NCI-H1092 treated with DMSO at 0.1 percent for 48 hours (cell line): ENCODE measurements around the gene ATP6V1E1.
A peak's percentile ranks its signal among the peaks of the same experiment; 100 is the strongest.
"Not testable (repeated sequence)": the region's sequence is repeated elsewhere in the genome, so short reads cannot be mapped to it uniquely, and the experiment has no call there.

Experiments
- DNase-seq: peaks from one replicate; lab custom pipeline; 2025; lab: John Stamatoyannopoulos, UW

ATP6V1E1 gene

DNA sequence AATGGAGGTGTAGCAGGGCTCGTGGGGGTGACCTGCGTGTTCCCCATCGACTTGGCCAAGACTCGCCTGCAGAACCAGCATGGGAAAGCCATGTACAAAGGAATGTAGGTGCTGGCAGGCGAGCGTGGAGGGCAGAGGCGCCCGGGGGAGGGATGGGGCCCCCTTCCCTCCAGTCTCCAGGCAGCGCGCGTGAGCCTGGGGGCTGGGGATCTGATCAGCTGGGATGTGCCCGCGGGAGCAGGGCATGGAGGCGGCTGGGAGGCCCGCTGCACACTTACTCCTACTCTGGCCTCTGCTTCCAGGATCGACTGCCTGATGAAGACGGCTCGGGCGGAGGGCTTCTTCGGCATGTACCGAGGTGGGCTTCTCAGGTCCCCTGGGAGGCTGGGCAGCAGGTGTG lies 47.5 kb downstream of the ATP6V1E1 start:
- no peak for DNase-seq

DNA sequence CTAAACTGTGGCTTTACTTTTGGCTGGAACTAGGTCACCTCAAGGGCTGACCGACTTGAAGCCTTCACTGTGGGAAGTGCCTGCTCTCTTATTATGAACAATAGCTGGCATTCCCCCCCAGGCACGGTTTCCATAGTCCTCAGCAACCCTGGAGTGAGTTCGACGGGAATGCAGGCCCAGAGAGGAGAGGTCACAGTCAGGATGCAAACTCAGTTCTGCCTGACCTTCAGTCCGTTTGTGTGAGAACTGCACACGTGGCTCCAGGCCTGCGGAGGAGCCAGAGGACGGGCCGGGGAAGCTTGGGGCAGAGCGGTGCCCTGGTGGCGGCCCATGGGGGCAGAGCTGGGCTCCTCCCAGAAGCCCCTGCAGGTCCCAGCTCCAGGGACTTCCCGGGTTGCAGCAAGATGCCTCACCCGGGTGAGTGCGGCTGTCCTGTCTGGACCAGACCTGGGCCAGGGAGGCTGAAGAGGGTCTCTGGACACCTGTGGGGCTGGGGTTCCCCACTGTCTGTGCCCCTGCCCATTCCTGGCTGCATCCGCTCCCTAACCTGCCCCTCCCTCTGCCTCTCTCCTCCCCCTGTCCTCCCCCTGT lies 48.0 kb downstream of the ATP6V1E1 start:
- no peak for DNase-seq

DNA sequence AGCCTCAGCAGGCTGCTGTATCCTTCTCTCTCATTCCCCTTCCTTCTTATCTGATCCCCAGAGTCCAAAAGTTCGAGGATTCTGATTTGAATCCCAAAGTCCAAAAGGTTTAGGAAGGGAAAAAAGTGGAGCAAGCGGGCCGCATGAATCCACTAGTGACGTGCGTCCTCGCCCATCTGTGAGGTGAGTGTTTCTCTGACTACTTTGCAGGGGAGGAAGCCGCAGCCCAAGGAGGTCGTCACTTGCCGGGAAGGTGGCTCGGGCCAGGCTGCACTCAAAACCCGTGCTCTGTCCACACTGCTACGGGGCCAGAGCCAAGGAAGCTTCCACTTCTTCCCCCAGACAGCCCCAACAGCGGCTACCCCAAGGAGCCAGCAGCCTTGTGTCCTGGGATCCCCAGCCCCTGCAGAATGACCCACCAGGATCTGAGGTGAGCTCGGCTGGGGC lies 49.0 kb downstream of the ATP6V1E1 start:
- no peak for DNase-seq

DNA sequence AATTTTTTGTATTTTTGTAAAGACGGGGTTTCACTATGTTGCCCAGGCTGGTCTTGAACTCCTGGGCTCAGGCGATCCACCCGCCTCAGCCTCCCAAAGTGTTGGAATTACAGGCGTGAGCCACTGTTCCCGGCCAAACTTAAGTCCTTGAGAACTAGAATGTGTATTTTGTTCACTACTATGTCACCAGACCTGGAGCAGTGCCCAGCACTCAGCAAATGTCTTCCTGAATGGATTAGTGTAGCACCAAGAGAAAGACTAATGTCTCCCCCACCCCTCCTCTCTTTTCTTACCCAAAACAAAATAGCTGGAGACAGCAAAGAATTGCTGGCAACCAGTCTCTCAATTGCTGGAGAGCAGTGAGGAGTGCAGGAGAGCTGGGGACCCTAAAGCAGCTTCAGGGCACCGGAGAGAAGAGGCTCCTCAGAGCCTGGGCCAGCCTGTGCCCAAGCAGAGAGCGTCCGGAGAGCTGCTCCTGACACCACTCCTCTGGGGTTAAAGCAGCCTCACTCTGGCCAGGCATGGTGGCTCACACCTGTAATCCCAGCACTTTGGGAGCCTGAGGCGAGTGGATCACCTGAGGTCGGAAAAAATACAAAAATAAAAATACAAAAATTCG lies 50.3 kb downstream of the ATP6V1E1 start:
- no peak for DNase-seq

DNA sequence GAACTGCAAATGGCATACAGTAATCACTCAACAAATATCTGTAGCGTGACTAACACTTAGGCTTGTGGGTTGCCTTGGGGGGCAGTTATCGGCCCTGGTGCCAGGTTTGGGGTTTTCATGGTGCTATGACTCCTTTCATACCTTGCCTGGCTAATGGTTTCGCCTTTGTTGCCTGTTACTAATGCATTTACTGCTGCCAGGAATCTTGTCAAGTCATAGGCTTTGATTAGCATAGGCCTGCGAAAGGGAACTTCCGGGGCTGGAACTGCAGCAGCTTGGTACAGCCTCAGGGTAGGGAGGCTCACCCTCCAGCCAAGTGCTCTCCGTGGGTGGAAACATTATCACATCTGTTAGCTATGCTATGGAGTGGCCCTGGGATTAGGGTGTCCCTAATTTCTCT lies 52.1 kb downstream of the ATP6V1E1 start:
- no peak for DNase-seq

DNA sequence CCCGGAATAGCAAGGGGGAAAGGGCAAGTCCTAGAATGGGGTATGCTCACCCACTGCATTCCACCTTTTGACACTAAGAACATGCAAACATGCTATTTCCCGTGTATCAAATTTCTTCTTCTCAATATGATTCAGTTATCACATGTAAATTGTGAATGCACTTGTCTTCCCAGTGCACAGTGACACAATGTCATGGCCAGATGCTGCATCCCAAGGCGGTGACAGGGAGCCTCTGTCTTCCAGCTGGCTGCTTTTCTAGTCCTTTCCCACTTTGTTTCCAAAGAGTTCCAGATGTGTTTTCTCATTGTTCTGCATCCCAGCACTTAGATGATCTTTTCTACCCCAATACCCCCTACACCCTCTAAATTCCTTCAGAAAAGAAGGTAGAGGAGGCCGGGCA lies 52.9 kb downstream of the ATP6V1E1 start:
- no peak for DNase-seq

DNA sequence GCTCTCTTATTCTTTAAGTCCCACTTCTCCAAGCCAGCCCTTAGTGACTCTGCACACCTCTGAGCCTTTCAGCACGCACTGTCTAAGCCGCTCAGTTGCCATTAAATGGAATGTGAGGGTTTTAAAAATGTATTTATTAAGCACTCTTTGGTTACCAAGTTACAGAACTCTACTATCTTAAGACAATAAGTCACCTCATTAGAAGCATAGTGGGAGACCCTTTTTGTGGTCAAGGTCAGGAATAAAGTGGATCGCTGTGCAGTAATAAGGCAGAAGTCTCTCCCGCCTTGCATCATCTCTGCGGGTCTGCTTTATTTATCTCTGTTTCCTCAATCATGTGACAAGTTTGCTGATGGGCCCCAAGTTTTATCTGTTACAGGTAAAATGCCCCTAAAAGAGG lies 53.4 kb downstream of the ATP6V1E1 start:
- DNase-seq: no peak

DNA sequence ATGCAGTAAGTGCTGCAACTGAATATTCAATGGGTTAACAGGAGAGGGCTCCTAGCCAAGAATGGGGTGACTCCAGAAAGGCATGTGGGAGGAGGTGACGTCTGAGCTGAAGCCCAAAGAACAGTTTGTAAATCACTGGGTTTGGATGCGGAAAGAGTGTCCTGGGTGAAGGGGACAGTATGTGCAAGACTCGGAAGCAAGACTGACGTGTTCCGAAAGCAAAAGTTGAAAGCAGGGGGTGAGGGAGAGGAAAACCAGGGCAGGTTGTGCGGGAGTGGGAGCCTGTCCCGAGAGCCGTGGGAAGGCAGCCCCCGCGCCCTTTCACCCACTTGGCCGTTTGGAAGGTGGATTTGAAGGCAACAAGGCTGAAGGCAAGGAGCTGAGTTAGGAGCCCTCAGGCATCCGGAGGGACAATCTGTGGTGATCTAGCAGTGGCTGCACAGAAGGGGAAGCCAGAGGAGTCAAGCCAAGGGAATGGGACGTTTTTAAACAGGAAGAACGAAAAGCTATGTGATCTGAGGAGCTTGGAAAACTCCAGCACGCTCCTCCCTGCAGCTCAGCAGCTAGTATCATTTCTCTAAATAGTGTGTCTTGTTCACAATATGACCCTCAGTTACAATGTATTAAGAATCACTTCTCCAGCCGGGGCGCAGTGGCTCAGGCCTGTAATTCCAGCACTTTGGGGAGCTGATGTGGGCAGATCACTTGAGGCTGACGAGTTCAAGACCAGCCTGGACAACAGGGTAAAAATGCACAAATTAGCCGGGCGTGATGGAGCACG lies 57.5 kb downstream of the ATP6V1E1 start:
- DNase-seq: no peak

DNA sequence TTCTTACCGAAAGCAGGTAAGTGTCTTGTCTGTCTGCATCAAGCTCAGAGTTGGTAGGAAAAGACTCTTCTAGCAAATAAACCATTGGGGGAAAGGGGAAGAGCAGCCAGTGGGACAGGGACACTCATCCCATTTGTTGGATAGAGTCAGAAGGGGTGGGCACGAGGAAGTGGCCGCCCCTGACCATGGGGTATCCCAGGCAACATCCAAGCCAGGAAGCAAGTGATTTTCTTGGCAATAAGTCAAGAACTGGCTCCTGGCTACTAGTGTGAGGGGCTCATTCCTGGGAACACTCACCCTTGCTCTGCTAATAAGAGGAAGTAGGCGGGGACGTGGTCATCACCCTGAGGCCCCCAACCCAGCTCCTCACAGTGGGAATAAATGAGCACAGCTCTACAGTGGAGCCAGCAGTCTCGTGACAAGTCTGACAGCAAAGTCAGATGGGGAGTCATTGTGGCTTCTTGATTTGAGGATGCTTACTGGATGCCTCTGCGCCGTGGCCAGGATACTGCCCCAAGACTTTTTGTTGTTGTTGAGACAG lies 58.5 kb downstream of the ATP6V1E1 start:
- peak; percentile 35 for DNase-seq

DNA sequence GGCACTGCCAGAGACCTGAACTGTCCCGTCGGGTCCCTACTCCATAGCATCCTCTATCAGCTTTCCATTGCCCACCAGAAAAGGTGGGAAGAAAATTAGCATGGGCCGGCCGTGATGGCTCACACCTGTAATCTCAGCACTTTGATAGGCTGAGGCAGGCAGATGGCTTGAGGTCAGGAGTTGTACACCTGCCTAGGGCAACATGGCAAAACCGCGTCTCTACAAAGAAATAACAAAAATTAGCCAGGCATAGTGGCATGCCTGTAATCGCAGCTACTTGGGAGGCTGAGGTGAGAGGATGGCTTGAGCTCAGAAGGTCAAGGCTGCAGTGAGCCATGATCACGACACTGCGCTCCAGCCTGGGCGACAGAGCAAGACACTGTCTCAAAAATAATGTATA lies 61.8 kb downstream of the ATP6V1E1 start:
- no peak for DNase-seq

DNA sequence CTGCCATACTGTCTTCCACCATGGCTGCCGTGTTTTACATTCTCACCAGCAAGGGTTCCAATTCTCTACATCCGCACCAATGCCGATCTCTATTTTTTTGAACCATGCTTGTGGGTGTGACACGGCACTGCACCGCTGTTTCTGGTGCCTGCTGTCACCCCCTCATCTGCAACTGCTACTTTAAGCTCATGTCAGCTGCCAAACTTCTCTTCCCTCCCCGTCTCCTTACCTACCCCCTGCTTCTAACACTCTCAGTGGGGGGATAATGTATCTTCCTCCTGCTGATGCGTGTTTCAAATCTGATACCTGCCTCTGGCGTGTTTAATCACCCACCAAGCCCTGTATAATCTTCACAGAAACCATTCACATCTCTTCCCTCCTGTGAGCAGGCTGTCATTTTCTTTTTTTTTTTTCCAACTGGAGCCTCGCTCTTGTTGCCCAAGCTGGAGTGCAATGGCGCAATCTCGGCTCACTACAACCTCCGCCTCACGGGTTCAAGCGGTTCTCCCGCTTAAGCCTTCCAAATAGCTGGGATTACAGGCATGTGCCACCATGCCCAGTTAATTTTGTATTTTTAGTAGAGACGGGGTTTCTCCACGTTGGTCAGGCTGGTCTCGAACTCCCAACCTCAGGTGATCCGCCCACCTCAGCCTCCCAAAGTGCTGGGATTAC lies 62.4 kb downstream of the ATP6V1E1 start:
- DNase-seq: not testable (repeated sequence)

DNA sequence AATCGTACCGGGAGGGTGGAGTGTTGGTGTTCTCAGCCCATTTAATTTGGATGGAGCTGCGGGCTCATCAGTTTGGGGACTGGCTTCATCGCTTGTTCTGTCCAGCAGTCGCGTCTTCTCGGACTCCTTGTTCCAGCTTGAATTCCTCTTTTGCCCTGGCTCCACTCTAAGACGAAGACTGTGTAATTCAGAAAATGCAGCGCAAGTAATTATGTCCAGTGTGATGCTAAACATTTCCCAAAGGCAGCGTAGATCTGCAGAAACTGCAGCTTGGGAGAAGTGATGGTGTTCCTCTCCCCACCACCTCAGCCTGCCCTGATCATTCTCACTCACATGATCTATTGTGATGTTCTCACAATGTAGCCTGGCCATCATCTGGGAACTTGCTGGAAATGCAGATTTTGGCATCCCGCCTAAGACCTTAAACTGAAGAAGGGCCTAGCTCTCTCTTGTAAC lies 64.6 kb downstream of the ATP6V1E1 start:
- no peak for DNase-seq

DNA sequence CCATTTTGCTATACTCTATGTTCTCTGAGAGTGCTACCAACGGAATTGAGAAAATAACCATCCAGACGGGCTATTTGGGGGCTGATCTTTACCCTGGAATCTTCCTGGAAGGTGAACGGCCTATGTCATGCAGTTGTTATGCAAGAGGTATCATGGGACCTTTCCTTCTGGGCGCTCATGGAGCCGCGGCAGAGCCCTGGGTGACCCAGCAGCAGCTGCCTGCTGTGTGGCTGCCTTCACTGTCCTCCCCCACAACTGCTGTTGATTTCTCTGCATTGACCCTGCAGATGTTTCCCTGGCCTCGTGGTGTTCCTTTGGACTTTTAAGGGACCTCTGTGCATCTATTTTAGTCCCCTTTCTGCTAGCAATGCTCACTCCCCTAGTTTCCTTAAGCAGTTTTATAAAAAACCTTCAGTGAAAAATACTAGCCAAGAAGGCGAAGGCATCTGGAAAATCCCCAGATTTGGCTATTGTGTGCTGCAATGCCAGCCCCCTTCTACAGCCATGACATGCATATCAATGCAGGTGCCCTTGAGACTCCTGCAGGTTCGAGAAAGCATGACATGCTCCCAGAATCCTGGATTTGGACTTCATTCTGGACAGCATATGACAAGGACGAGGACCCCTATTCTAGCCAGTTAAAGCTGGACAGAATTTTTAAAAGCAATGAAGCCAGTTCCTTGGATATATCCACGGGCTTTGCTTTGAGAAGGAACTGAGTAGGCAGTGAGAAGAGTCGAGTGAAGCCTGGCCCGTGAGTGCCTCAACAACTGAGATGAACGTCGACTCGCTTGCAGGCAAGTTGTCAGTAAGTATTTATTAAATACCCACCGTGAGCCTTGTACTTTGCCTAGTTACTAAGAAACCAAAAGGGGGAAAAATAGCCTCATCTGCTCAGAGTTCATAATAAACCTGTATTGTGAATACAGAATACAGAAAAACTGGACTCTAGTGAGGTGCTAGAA lies 65.4 kb downstream of the ATP6V1E1 start, which contains the start of gene SLC25A18:
SLC25A18 (plus strand) TSS at position 593 of the 965 bp plus-strand sequence. CDS start 16,447 bp downstream, outside the sequence.
- DNase-seq: no peak

DNA sequence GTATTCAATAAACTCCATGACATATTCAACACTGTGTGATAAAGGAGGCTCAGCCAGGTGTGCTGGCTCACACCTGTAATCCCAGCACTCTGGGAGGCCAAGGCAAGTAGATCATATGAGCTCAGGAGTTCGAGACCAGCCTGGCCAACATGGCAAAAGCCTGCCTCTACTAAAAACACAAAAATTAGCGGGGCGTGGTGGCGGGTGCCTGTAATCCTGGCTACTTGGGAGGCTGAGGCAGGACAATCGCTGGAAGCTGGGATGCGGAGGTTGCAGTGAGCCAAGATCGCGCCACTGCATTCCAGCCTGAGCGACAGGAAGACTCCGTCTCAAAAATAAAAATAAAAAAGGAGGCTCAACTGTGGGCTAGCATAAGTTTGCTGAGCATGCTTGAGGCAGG lies 69.4 kb downstream of the ATP6V1E1 start:
- DNase-seq: no peak

DNA sequence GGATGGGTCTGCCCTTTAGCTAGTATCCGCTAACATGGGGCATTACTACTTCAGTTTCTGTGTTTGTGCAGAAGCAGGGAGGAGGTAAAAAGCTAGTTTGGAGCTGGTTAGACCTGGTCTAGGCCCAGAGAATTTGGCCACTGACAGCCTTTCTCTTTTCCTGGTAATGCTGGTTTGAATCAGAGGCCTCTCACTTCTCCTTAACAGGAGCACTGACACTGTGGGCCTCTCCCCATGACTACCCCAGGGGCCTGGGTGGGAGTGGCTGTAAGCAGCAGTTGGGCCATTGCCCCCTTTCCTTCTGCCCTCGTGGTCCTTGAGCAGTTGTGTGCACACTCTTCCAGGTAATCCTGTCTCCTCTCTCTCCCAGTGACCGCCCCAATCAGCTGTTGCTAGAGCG lies 73.7 kb downstream of the ATP6V1E1 start:
- DNase-seq: no peak

DNA sequence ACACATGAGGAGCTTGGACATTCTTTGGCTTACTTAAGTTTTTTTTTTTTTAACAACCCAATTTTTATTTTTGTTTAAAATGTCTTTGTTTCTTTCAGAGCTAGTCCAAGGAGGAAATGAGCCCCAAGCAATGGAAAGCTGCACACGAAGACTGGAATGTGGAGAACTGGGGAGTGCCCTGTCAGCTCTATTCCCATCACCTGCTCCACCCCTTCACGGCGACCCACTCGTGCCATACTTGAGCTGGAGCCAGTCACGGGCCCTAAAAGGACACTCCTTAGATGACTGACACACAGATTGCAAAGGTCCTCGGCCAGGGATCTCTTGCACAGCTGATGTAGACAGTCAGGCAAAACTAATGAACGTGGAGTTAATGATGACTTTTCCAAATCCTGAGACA lies 75.8 kb downstream of the ATP6V1E1 start:
- DNase-seq: no peak

DNA sequence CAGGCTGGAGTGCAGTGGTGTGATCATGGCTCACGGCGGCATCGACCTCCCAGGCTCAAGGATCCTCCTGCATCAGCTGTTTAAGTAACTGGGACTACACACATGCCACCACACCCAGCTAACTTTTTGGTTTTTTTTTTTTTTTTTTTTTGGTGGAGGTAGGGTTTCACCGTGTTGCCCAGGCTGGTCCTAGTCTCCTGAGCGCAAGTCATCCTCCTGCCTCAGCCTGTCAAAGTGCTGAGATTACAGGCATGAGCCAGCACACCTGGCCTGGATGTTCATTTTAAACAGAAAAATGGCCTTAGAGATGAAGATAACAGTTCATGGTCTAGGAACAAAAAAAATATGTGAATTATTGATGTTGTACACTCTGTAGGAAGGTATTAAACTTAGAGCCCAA lies 78.9 kb downstream of the ATP6V1E1 start:
- DNase-seq: no peak

DNA sequence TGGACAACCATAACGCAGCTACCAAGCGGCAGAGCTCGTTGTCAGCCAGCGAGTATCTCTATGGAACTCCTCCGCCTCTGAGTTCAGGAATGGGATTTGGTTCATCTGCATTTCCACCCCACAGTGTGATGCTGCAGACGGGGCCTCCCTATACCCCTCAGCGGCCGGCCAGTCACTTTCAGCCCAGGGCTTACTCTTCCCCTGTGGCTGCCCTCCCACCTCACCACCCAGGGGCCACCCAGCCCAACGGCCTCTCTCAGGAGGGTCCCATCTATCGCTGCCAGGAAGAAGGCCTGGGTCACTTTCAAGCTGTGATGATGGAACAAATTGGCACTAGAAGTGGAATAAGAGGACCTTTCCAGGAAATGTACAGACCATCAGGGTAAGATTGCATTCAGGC lies 79.4 kb downstream of the ATP6V1E1 start:
- DNase-seq: no peak

DNA sequence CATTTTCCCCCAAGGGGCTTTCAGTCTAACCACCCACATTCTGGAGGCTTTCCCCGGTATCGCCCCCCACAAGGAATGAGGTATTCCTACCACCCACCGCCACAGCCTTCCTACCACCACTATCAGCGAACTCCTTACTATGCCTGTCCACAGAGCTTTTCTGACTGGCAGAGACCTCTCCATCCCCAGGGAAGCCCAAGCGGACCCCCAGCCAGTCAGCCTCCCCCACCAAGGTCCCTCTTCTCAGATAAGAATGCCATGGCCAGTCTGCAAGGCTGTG lies 79.9 kb downstream of the ATP6V1E1 start:
- DNase-seq: no peak

DNA sequence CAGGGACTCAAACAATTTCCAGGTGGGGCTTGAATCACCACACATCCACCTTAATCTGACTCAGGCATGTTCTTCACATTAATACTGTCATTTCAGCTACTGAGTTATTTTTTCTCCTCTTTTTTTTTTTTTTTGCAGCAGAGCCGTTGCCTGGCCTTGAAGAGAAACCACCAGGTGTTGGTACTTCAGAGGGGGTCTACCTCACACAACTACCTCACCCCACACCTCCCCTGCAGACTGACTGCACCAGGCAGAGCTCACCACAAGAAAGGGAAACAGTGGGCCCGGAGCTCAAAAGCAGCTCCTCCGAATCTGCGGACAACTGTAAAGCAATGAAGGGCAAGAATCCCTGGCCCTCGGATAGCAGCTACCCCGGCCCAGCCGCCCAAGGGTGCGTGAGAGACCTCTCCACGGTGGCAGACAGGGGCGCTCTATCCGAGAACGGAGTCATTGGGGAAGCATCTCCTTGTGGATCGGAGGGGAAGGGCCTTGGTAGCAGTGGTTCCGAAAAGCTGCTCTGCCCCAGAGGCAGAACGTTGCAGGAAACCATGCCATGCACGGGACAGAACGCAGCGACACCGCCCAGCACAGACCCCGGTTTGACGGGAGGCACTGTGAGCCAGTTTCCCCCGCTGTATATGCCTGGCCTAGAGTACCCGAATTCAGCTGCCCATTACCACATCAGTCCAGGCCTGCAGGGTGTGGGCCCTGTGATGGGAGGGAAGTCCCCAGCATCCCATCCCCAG lies 80.4 kb downstream of the ATP6V1E1 start:
- no peak for DNase-seq

DNA sequence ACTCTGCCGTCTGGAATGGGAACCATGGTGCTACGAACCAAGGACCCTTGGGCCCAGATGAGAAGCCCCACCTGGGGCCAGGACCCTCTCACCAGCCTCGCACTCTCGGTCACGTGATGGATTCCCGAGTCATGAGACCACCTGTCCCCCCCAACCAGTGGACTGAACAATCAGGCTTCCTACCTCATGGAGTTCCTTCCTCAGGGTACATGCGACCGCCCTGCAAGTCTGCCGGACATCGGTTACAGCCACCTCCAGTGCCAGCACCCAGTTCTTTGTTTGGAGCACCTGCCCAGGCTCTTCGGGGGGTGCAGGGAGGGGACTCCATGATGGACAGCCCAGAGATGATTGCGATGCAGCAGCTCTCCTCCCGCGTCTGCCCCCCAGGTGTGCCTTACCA lies 86.1 kb downstream of the ATP6V1E1 start:
- no peak for DNase-seq
